GM21529 (cell line): Measurements from ENCODE around the gene C1orf159.

Experiments
- ATAC-seq: cut with Tn5 transposase; IDR thresholded peaks from one replicate; pipeline ENCODE4 v1.9.1; 2021; ENCODE audit not compliant: unreplicated experiment

Gene C1orf159

GRCh38 chr1:1054971-1055370, 60.9 kb downstream of the C1orf159 start:
- ATAC-seq = no peak

- ATAC-seq = no peak
Measured at GRCh38 chr1:1054099-1054700, 61.7 kb downstream of the C1orf159 start.

GRCh38 chr1:1053682-1054081, 62.2 kb downstream of the C1orf159 start:
- ATAC-seq = no peak

GRCh38 chr1:1053022-1053421, 62.9 kb downstream of the C1orf159 start:
- ATAC-seq = no peak

GRCh38 chr1:1052003-1052840, 63.7 kb downstream of the C1orf159 start:
- ATAC-seq = no peak

GRCh38 chr1:1051127-1051810, 64.6 kb downstream of the C1orf159 start:
- no peak for ATAC-seq

- no peak for ATAC-seq
Measured at GRCh38 chr1:1050577-1051052, 65.3 kb downstream of the C1orf159 start.

- ATAC-seq = no peak
Measured at GRCh38 chr1:1049318-1050165, 66.3 kb downstream of the C1orf159 start.

- no peak for ATAC-seq
Measured at GRCh38 chr1:1048765-1049164, 67.1 kb downstream of the C1orf159 start.

GRCh38 chr1:1047963-1048362, 67.9 kb downstream of the C1orf159 start:
- no peak for ATAC-seq

GRCh38 chr1:1047407-1047806, 68.5 kb downstream of the C1orf159 start:
- no peak for ATAC-seq

- ATAC-seq = no peak
Measured at GRCh38 chr1:1046767-1047166, 69.1 kb downstream of the C1orf159 start.

GRCh38 chr1:1046243-1046642, 69.6 kb downstream of the C1orf159 start:
- ATAC-seq = no peak

- no peak for ATAC-seq
Measured at GRCh38 chr1:1045129-1045528, 70.8 kb downstream of the C1orf159 start.

GRCh38 chr1:1044455-1045078, 71.3 kb downstream of the C1orf159 start:
- ATAC-seq = no peak

- no peak for ATAC-seq
Measured at GRCh38 chr1:1043921-1044320, 72.0 kb downstream of the C1orf159 start.

- no peak for ATAC-seq
Measured at GRCh38 chr1:1043411-1043810, 72.5 kb downstream of the C1orf159 start.

GRCh38 chr1:1042835-1043234, 73.1 kb downstream of the C1orf159 start:
- no peak for ATAC-seq

- no peak for ATAC-seq
Measured at GRCh38 chr1:1041873-1042272, 74.0 kb downstream of the C1orf159 start.

- no peak for ATAC-seq
Measured at GRCh38 chr1:1041092-1041523, 74.8 kb downstream of the C1orf159 start.
